Central memory CD8-positive, alpha-beta T cell (primary cell): ENCODE measurements around the gene JRKL.

Source experiments
- ATAC-seq: fragments of 150-1000 bp; cut with Tn5 transposase; replicated peaks from 2 replicates; pipeline ENCODE4 v1.10.0; 2022; ENCODE audit warnings: mild to moderate bottlenecking, moderate FRiP score, moderate number of reproducible peaks; ENCODE audit not compliant: poor library complexity, severe bottlenecking; ENCODE audit errors: extremely low read depth
- DNase-seq, 2 donors: peaks; one replicate each; pipeline ENCODE4 v3.0.0; 2021; ENCODE audit warnings: low spot score in 2 of 2
- H3K27ac Mint-ChIP-seq: one replicate; pipeline ENCODE4 v1.8.0; 2022; ENCODE audit warnings: low read depth, mild to moderate bottlenecking, moderate library complexity, mixed read lengths
- H3K27me3 Mint-ChIP-seq: one replicate; pipeline ENCODE4 v1.8.0; 2022; ENCODE audit warnings: mixed read lengths
- H3K36me3 Mint-ChIP-seq: one replicate; pipeline ENCODE4 v1.8.0; 2022; ENCODE audit warnings: mild to moderate bottlenecking, moderate library complexity, mixed read lengths; ENCODE audit not compliant: insufficient read depth
- H3K4me1 Mint-ChIP-seq: one replicate; pipeline ENCODE4 v1.8.0; 2022; ENCODE audit warnings: mixed read lengths
- H3K4me3 Mint-ChIP-seq: one replicate; pipeline ENCODE4 v1.8.0; 2022; ENCODE audit warnings: mild to moderate bottlenecking, moderate library complexity, mixed read lengths
- H3K9me3 Mint-ChIP-seq: one replicate; pipeline ENCODE4 v1.8.0; 2022; ENCODE audit warnings: mixed read lengths

JRKL gene

DNA sequence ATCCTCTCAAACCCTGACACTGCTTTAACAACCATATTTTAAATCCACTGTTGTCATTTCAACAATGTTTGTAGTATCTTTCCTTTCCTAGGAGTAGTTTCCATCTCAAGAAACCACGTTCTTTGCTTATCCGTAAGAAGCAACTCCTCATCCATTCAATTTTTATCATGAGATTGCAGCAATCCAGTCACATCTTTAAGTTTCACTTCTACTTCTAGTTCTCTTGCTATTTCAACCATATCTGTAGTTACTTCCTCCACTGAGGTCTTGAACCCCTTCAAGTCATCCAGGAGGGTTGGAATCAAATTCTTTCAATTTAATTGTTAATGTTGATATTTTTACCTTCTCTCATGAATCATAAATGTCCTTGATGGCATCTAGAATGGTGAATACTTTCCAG is 22.5 kb upstream of the JRKL start:
- Mint-ChIP-seq H3K36me3 (peaks cover 18% of the 10 kb centered on the region), H3K9me3 (no peaks in the 10 kb centered on the region), H3K4me1 (no peaks in the 10 kb centered on the region), H3K27me3 (no peaks in the 10 kb centered on the region), H3K27ac (no peak overlapping the region), H3K4me3 (no peak overlapping the region)
- DNase-seq (no peak), ATAC-seq (no peak)

DNA sequence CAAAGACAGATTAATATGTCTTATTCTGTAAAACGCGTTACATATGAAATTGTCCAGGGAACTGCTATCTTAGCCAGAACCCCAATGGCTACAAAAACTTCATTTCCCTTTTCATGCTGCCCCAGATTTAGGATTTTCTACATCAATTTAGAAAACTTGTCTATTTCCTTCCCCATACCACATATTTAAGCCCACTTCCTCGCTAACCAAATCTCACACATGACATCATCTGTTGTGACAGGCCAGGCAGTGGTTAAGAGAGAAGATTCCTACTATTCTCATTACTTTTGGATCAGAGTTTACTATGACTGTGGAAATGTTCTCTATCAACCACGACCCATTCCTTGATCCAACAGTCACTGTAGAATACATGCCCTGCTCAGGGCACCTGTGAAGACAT is 16.0 kb upstream of the JRKL start:
- H3K27ac Mint-ChIP-seq = no peak overlapping the region

DNA sequence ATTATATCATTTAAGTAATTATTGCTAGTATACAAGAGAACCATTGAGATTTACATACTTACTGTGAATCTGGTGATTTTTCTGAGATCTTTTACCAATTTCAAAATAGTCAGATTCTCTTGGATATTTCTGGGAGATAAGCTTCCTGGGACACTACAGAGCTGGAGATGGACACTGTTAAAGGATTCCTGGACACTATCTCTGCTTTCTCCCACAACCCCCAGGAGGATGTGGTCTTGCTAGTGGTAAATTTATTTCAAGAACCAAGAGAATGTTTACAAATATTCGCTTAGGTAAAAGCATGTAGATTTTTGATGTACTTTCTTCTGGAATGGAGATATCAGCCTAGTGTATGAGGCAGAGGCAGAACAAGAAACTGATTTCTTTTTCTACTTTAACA is 13.0 kb upstream of the JRKL start:
- H3K36me3 Mint-ChIP-seq = peaks cover 14% of the 10 kb centered on the region

More for the DNA sequence above, 16.0 kb upstream of the JRKL start:
- Mint-ChIP-seq H3K36me3 (peaks cover 14% of the 10 kb centered on the region), H3K9me3 (no peaks in the 10 kb centered on the region), H3K4me1 (peaks cover 7% of the 10 kb centered on the region), H3K27me3 (no peaks in the 10 kb centered on the region), H3K4me3 (no peak overlapping the region)
- DNase-seq (no peak), ATAC-seq (no peak)

DNA sequence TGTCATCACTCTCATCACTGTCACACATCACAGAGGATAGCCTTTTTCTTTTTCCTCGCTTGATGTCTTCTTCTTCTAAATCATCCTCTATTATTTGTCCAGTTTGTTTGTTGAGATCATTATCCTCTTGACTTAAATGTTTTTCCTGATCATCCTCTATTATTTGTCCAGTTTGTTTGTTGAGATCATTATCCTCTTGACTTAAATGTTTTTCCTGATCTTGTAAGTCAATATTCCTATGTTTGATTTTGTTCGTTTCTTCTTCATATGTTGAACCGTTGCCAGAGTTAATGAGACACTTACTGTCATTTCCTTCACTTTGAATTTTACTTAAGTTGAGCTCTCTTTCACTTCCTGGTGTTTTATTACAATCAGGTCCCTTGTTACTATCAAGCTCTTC is 5.7 kb upstream of the JRKL start:
- Mint-ChIP-seq H3K27ac (no peak overlapping the region), H3K4me3 (no peak overlapping the region), H3K27me3 (no peaks in the 10 kb centered on the region), H3K36me3 (peaks cover 10% of the 10 kb centered on the region), H3K4me1 (peaks cover 48% of the 10 kb centered on the region), H3K9me3 (no peaks in the 10 kb centered on the region)
- ATAC-seq (no peak), DNase-seq (no peak)

More for the DNA sequence above, 13.0 kb upstream of the JRKL start:
- Mint-ChIP-seq H3K9me3 (no peaks in the 10 kb centered on the region), H3K4me3 (no peak overlapping the region), H3K4me1 (peaks cover 19% of the 10 kb centered on the region), H3K27ac (no peak overlapping the region), H3K27me3 (no peaks in the 10 kb centered on the region)
- ATAC-seq (no peak), DNase-seq (no peak)

DNA sequence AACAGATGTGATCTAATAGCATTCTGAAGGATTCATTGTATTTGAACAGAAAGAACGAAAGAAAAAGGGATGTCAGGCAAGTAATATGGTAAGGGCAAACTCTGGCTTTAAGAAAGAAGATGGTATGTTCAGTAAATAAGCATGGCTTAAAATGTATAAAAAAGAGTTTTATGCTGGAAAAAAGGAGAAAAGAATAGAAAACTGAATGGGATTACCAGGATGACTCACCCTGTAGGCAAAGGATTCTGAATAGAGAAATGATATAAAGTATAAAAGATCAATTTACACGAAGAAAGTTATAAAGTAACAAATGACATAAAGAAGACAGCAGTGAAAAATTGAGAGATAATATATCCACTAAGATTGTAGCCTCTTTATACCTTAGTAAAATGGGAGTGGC is 4.6 kb upstream of the JRKL start:
- peaks cover 13% of the 10 kb centered on the region for H3K36me3 Mint-ChIP-seq
- no peaks in the 10 kb centered on the region for H3K27me3 Mint-ChIP-seq
- peaks cover 46% of the 10 kb centered on the region for H3K4me1 Mint-ChIP-seq
- DNase-seq = no peak
- H3K4me3 Mint-ChIP-seq = no peak overlapping the region
- H3K27ac Mint-ChIP-seq = no peak overlapping the region
- no peak for ATAC-seq
- H3K9me3 Mint-ChIP-seq = no peaks in the 10 kb centered on the region

DNA sequence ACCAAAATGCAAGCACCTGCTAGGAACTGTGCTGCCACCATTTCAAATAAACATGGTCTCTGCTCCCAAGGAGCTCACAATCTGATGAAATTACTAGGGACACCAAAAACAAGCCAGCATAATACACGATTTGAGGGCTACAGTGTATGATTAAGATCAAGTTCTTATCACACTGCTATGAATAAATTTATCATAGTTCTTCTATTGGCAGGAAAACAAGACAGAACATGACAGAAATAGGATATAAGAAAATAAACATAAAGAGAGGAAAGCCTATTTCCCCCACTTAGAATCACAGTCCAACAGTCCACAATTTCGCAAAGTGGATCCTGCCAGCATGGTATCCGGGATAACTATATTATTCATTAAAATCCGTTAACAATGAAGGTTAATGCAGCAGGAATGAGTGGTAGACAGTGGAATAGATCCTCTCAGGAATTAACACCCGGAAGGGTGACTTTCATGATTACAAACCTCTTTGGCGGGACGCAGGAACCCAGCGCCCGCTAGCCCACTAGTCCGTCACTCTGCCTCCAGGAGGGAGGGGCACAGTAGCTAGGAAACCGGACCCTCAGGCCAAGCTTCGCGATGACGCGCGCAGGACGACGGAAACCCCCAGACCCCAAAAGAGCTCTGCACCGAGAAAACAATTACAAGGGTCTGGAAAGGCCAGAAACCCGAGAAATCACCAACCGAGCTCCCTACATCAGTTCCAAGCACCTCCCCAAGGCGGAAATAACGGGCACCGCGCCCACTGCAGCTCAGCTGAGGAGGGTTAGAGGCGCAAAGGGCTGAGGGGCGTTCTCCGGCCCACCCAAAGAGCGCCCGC is 708 bp upstream of the JRKL start:
- DNase-seq (no peak), ATAC-seq (peak; percentile 68)
- Mint-ChIP-seq H3K27ac (peak overlapping the region; percentile 74), H3K27me3 (no peaks in the 10 kb centered on the region), H3K36me3 (peaks cover 7% of the 10 kb centered on the region), H3K4me1 (peaks cover 45% of the 10 kb centered on the region), H3K9me3 (no peaks in the 10 kb centered on the region), H3K4me3 (peak overlapping the region; percentile 77)

DNA sequence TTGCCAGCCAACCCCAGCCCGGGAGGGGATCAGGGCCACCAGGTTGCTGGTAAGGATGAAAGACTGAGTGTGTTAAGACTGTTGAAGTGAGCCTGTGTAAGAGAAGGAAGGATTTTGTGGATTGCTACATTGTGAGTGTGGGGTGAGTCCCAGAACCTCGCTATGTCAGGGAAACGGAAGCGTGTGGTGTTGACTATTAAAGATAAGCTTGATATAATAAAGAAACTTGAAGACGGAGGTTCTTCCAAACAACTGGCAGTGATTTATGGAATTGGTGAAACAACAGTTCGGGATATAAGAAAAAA is 627 bp downstream of the JRKL start:
- no peak for DNase-seq
- peaks cover 35% of the 10 kb centered on the region for H3K4me1 Mint-ChIP-seq
- H3K27ac Mint-ChIP-seq = peak overlapping the region; percentile 74
- H3K36me3 Mint-ChIP-seq = peaks cover 6% of the 10 kb centered on the region
- no peak for ATAC-seq
- no peaks in the 10 kb centered on the region for H3K27me3 Mint-ChIP-seq
- peak overlapping the region; percentile 77 for H3K4me3 Mint-ChIP-seq
- H3K9me3 Mint-ChIP-seq = no peaks in the 10 kb centered on the region

DNA sequence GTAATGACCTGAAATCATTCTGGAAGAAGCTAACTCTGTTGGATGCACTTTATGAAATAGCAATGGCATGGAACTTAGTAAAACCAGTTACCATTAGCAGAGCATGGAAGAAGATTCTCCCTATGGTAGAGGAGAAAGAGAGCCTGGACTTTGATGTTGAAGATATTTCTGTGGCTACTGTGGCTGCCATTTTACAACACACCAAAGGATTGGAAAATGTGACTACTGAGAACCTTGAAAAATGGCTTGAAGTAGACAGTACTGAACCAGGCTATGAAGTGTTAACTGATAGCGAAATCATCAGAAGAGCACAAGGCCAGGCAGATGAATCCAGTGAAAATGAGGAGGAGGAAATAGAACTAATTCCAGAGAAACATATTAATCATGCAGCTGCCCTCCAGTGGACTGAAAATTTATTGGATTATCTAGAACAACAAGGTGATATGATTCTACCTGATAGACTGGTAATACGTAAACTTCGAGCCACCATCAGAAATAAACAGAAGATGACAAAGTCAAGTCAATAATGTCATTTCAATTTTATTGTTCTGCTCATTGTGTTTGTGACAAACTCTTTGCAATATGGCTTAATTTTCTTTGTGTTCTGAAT is 2.0 kb downstream of the JRKL start:
- Mint-ChIP-seq H3K4me3 (peak overlapping the region; percentile 16), H3K4me1 (peaks cover 35% of the 10 kb centered on the region), H3K27me3 (no peaks in the 10 kb centered on the region), H3K9me3 (no peaks in the 10 kb centered on the region), H3K36me3 (peaks cover 6% of the 10 kb centered on the region), H3K27ac (no peak overlapping the region)
- DNase-seq = no peak
- no peak for ATAC-seq

DNA sequence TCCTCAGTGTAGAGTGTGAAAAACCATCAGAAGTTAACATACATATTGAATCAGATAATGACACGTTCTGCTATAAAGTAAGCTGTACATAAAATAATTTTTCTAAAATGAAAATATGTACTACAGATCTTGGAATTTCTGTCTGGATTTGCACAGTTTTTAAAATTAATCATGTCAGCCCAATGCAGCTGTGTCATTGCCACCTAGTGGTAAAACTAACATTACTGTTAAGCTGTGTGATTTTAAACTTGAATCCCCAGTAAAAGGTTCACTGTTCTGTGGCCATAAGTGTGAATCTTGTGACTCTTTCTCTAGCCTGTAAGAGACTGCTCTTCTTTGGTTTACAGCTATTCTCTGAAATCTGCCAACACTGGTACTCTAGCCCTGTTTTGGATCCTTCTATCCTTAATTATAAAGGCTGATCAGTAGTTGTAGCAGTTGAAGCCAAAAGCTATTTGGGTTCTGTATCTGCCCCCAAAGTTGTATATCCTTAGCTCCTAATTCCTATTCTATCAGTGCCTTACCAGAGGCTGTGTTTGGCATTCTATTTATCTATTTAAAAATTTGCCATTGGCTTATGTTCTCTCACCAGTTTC is 4.0 kb downstream of the JRKL start:
- peaks cover 19% of the 10 kb centered on the region for H3K4me1 Mint-ChIP-seq
- H3K4me3 Mint-ChIP-seq = no peak overlapping the region
- H3K9me3 Mint-ChIP-seq = no peaks in the 10 kb centered on the region
- no peak overlapping the region for H3K27ac Mint-ChIP-seq
- ATAC-seq (no peak), DNase-seq (no peak)
- H3K36me3 Mint-ChIP-seq = peaks cover 6% of the 10 kb centered on the region
- no peaks in the 10 kb centered on the region for H3K27me3 Mint-ChIP-seq

DNA sequence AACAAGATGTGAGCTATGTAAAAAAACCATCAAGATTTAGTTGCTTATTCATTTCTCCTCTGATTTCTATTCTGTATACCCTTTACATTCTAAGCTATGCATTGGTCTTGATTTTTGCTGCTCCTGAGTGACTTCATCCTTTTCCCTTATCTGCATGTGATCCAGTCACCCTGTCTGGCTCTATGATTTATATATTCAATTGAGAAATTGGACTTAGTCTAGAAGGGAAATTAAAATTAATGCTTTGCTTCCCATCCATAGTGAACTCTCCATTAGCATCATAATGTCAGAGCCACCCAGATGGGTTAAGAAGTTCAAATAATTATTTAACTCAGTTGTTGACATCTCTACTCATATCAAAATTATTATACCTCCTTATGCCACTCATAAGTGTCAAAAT is 5.0 kb downstream of the JRKL start:
- no peak for ATAC-seq
- Mint-ChIP-seq H3K4me3 (no peak overlapping the region), H3K27me3 (no peaks in the 10 kb centered on the region), H3K9me3 (no peaks in the 10 kb centered on the region), H3K4me1 (peaks cover 16% of the 10 kb centered on the region), H3K27ac (peak overlapping the region; percentile 62), H3K36me3 (peaks cover 2% of the 10 kb centered on the region)
- no peak for DNase-seq

DNA sequence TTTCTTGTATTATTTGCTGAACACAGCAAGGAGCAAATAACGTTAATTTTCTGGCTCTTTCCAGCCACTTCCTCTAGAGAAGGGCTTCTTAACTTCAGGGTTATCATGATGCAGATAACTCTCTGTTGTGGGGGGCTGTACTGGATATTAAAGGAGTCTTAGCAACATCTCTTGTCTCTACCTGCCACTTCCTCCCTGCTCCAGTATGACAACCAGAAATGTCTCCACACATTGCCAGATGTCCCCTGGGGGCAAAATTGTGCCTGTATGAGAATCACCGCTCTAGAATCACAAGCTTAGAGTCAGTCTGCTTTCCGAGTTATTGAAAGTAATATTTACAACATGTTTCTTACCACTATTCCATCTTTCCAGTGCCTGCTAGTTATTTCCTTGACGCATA is 6.8 kb downstream of the JRKL start:
- H3K27ac Mint-ChIP-seq = no peak overlapping the region
- H3K4me3 Mint-ChIP-seq = no peak overlapping the region
- no peaks in the 10 kb centered on the region for H3K27me3 Mint-ChIP-seq
- H3K9me3 Mint-ChIP-seq = no peaks in the 10 kb centered on the region
- H3K4me1 Mint-ChIP-seq = peaks cover 2% of the 10 kb centered on the region
- DNase-seq = no peak
- no peak for ATAC-seq
- no peaks in the 10 kb centered on the region for H3K36me3 Mint-ChIP-seq

DNA sequence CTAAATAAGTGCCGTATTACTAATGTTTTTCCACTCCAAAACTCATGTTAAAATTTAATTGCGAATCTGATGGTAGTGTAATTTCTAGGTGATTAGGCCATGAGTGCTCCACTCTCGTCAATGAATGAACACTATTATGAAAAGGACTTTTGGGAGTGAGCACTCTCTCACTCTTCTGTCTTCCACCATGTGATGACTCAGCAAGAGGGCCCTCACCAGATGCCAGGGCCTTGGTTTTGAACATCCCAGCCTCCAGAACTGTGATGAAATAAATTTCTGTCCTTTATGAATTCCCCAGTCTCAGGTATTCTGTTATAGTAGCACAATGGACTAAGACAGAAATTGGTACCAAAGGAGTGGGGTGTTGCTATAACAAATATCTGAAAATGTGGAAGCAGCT is 8.1 kb downstream of the JRKL start:
- H3K36me3 Mint-ChIP-seq = no peaks in the 10 kb centered on the region

DNA sequence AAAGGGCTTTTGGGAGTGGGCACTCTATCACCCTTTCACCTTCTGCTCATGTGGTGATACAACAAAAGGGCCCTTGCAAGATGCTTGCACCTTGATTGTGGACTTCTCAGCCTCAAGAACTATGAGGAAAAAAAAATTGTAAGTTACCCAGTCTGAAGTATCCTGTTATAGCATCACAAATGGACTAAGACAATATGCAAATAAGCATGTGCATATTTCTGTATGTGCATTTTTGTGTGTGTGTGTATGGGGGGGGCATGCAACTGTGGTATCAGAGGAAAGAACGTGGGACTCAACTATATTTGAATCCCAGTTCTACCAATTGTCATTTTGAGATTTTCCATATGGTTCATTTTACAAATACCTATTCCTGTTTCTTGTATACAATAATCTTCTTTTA is 10.9 kb downstream of the JRKL start:
- peaks cover 10% of the 10 kb centered on the region for H3K27me3 Mint-ChIP-seq
- H3K4me1 Mint-ChIP-seq = no peaks in the 10 kb centered on the region
- no peaks in the 10 kb centered on the region for H3K9me3 Mint-ChIP-seq
- no peak overlapping the region for H3K27ac Mint-ChIP-seq
- ATAC-seq (no peak), DNase-seq (no peak)
- H3K4me3 Mint-ChIP-seq = no peak overlapping the region
- peaks cover 1% of the 10 kb centered on the region for H3K36me3 Mint-ChIP-seq

More for the DNA sequence above, 8.1 kb downstream of the JRKL start:
- H3K27ac Mint-ChIP-seq = no peak overlapping the region
- DNase-seq (no peak), ATAC-seq (no peak)
- peaks cover 9% of the 10 kb centered on the region for H3K27me3 Mint-ChIP-seq
- H3K9me3 Mint-ChIP-seq = no peaks in the 10 kb centered on the region
- H3K4me1 Mint-ChIP-seq = no peaks in the 10 kb centered on the region
- no peak overlapping the region for H3K4me3 Mint-ChIP-seq
